Liver (tissue), 9 donors: ENCODE results near the gene PARD3. TPM values are rescaled to one million over a fixed set of nuclear protein-coding genes. Genes with fewer than 3 reads are reported as not detected.
"Not testable (repeated sequence)": the region's sequence is repeated elsewhere in the genome, so short reads cannot be mapped to it uniquely, and the experiment has no call there.

Source experiments
- DNase-seq: peaks from one replicate; pipeline ENCODE4 v3.0.0-alpha.2; 2017; ENCODE audit warnings: low spot score
- H3K27ac ChIP-seq, 2 donors: one replicate each; pipeline ENCODE4 v1.7.0; 2013; ENCODE audit warnings: inconsistent platforms in 2 of 2, low read length in 2 of 2, control low read depth in 1 of 2, low read depth in 1 of 2, mild to moderate bottlenecking in 1 of 2
- H3K27me3 ChIP-seq, 4 donors: one replicate each; pipeline versions ENCODE4 v1.6.1 to v1.7.0; 2013; ENCODE audit warnings: low read length in 3 of 4, inconsistent platforms in 1 of 4, mild to moderate bottlenecking in 1 of 4, moderate library complexity in 1 of 4; ENCODE audit not compliant: control insufficient read depth in 4 of 4, insufficient read depth in 4 of 4
- H3K36me3 ChIP-seq, 4 donors: one replicate each; pipeline versions ENCODE4 v1.6.1 to v1.7.0; 2013; ENCODE audit warnings: low read length in 3 of 4, mild to moderate bottlenecking in 3 of 4, low read depth in 1 of 4, moderate library complexity in 1 of 4; ENCODE audit not compliant: control insufficient read depth in 4 of 4, insufficient read depth in 3 of 4
- H3K4me1 ChIP-seq, 4 donors: one replicate each; pipeline versions ENCODE4 v1.6.1 to v1.7.0; 2013; ENCODE audit warnings: low read length in 3 of 4, mild to moderate bottlenecking in 3 of 4, moderate library complexity in 1 of 4; ENCODE audit not compliant: control insufficient read depth in 4 of 4, insufficient read depth in 4 of 4
- H3K4me3 ChIP-seq, 3 donors: one replicate each; pipeline versions ENCODE4 v1.6.1 to v1.7.0; 2013; ENCODE audit warnings: low read length in 3 of 3, control low read depth in 1 of 3, low read depth in 1 of 3, mild to moderate bottlenecking in 1 of 3
- H3K9ac ChIP-seq, 2 donors: one replicate each; pipeline ENCODE4 v1.7.0; 2013; ENCODE audit warnings: low read length in 2 of 2, mild to moderate bottlenecking in 2 of 2, moderate library complexity in 2 of 2, control low read depth in 1 of 2, low read depth in 1 of 2
- H3K9me3 ChIP-seq, 4 donors: one replicate each; pipeline versions ENCODE4 v1.6.1 to v1.7.0; 2013; ENCODE audit warnings: low read length in 3 of 4; ENCODE audit not compliant: control insufficient read depth in 4 of 4
- EGR1 ChIP-seq, 2 donors: IDR thresholded peaks; 2 replicates each; pipeline ENCODE4 v1.6.1; 2016 to 2018; ENCODE audit warnings: antibody characterized with exemption in 2 of 2, low read depth in 2 of 2
- FOXA1 ChIP-seq: IDR thresholded peaks from 2 replicates; pipeline ENCODE4 v1.6.1; 2016; ENCODE audit warnings: antibody characterized with exemption
- GABPA ChIP-seq, 2 donors: IDR thresholded peaks in 1 of 2; conservative IDR thresholded peaks in 1 of 2; 2 replicates each; pipeline ENCODE4 v1.6.1; 2016; ENCODE audit warnings: antibody characterized with exemption in 2 of 2, mild to moderate bottlenecking in 1 of 2, moderate library complexity in 1 of 2
- HNF4A ChIP-seq, 2 donors: conservative IDR thresholded peaks; 2 replicates each; pipeline ENCODE4 v1.6.1; 2016; ENCODE audit warnings: antibody characterized with exemption in 2 of 2, mild to moderate bottlenecking in 2 of 2
- HNF4G ChIP-seq: IDR thresholded peaks from 2 replicates; pipeline ENCODE4 v1.6.1; 2016; ENCODE audit warnings: antibody characterized with exemption
- JUND ChIP-seq, 2 donors: IDR thresholded peaks; 2 replicates each; pipeline ENCODE4 v1.6.1; 2016; ENCODE audit warnings: antibody characterized with exemption in 2 of 2
- NR2F2 ChIP-seq: IDR thresholded peaks from 2 replicates; pipeline ENCODE4 v1.6.1; 2016; ENCODE audit warnings: antibody characterized with exemption
- RAD21 ChIP-seq, 2 donors: IDR thresholded peaks; 2 replicates each; pipeline ENCODE4 v1.6.1; 2016; ENCODE audit warnings: antibody characterized with exemption in 2 of 2, mild to moderate bottlenecking in 2 of 2
- REST ChIP-seq: IDR thresholded peaks from 2 replicates; pipeline ENCODE4 v1.6.1; 2016; ENCODE audit warnings: antibody characterized with exemption, mild to moderate bottlenecking
- SP1 ChIP-seq: IDR thresholded peaks from 2 replicates; pipeline ENCODE4 v1.6.1; 2018; ENCODE audit warnings: antibody characterized with exemption, mild to moderate bottlenecking
- TAF1 ChIP-seq: conservative IDR thresholded peaks from 2 replicates; pipeline ENCODE4 v1.6.1; 2016; ENCODE audit warnings: antibody characterized with exemption, mild to moderate bottlenecking
- YY1 ChIP-seq: IDR thresholded peaks from 2 replicates; pipeline ENCODE4 v1.6.1; 2016; ENCODE audit warnings: antibody characterized with exemption, mild to moderate bottlenecking
- ZBTB33 ChIP-seq: IDR thresholded peaks from 2 replicates; pipeline ENCODE4 v1.6.1; 2016; ENCODE audit warnings: antibody characterized with exemption
- WGBS: extraction: QIAGEN DNeasy Blood & Tissue Kit; methylation state at CpG from one replicate; pipeline ENCODE4 v1.1.7; 2013; 5-methylcytosine and 5-hydroxymethylcytosine counted together
- polyA plus RNA-seq, 2 donors: library from polyadenylated mRNA; stranded (reverse) in 1 of 2; unstranded in 1 of 2; fragments of 200-250 nt in 1 of 2; fragments of >200 nt in 1 of 2; fragmentation: Nextera tagmentation in 1 of 2; extraction: Ambion mirVana in 1 of 2; gene quantifications; one replicate each; pipeline versions ENCODE4 v1.2.1 to v1.2.3, GENCODE V29; 2013 to 2015
- total RNA-seq, 2 donors: library from RNA; depleted of rRNA; stranded (reverse); fragments of >200 nt; gene quantifications; one replicate each; pipeline ENCODE4 v1.2.3, GENCODE V29; 2014
- TF ChIP-seq, protein P1 (sequence below): fragments of 150-350 bp; IDR thresholded peaks from 2 replicates; pipeline ENCODE4 v1.5.1; 2017; ENCODE audit warnings: improper control_type of control experiment, low read depth, low read length; ENCODE audit not compliant: missing input control
- donor health status: healthy.
- donor health status: healthy.
- donor health status: healthy.
- donor health status: healthy.
- donor health status: healthy.

Gene PARD3
- total and polyA plus RNA-seq, 4 donors = 12.3 to 43.8 (median 13.5) TPM

GRCh38 chr10:34391168-34391567, 423.9 kb downstream of the PARD3 start:
- not testable (repeated sequence) for H3K27ac ChIP-seq, H3K9ac ChIP-seq, H3K36me3 ChIP-seq, H3K27me3 ChIP-seq, H3K4me3 ChIP-seq, DNase-seq, H3K9me3 ChIP-seq, H3K4me1 ChIP-seq
- WGBS = 74% methylated on average over 3 of the region's 3 CpGs
- TF ChIP-seq RAD21 (IDR thresholded peaks at IDR 0.05) = peak; percentile 54 to 56

DNA sequence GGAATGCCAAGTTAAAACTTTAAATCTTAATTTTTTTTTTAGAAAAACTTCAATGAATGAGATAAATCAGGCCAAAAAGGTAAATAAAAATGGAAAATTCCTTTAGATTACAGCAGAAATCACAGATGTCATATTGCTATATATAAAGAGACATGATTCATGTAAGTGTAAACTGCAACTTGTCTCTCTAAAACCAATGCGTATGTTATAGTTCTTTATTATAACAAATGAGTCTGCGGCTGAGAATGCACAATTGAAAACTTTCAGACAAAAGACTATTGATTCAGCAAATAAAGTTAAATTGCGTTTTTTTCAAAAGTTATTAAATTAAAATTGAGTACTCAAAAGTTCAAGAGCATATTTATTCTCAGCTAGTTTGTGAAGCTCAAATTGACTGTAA, 425.3 kb downstream of the PARD3 start:
- H3K4me1 ChIP-seq = no peaks in the 10 kb centered on the region
- no peak overlapping the region for H3K27ac ChIP-seq
- H3K9me3 ChIP-seq = no peaks in the 10 kb centered on the region
- TF ChIP-seq, protein P1, sequence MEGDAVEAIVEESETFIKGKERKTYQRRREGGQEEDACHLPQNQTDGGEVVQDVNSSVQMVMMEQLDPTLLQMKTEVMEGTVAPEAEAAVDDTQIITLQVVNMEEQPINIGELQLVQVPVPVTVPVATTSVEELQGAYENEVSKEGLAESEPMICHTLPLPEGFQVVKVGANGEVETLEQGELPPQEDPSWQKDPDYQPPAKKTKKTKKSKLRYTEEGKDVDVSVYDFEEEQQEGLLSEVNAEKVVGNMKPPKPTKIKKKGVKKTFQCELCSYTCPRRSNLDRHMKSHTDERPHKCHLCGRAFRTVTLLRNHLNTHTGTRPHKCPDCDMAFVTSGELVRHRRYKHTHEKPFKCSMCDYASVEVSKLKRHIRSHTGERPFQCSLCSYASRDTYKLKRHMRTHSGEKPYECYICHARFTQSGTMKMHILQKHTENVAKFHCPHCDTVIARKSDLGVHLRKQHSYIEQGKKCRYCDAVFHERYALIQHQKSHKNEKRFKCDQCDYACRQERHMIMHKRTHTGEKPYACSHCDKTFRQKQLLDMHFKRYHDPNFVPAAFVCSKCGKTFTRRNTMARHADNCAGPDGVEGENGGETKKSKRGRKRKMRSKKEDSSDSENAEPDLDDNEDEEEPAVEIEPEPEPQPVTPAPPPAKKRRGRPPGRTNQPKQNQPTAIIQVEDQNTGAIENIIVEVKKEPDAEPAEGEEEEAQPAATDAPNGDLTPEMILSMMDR = no peak
- TF ChIP-seq TAF1 = no peak
- no peak for TF ChIP-seq JUND (IDR thresholded peaks at IDR 0.05)
- TF ChIP-seq EGR1 (IDR thresholded peaks at IDR 0.05; ENCODE audit: low read depth in 2 of 2) = no peak
- no peak for TF ChIP-seq ZBTB33
- TF ChIP-seq SP1 = no peak
- TF ChIP-seq NR2F2 = no peak
- TF ChIP-seq RAD21 (IDR thresholded peaks at IDR 0.05) = no peak
- TF ChIP-seq REST = no peak
- no peak overlapping the region for H3K4me3 ChIP-seq
- no peaks in the 10 kb centered on the region for H3K36me3 ChIP-seq
- no peaks in the 10 kb centered on the region for H3K27me3 ChIP-seq
- DNase-seq = no peak
- WGBS = 95% methylated on average over 3 of the region's 3 CpGs
- H3K9ac ChIP-seq = no peak overlapping the region

GRCh38 chr10:34386921-34387320, 428.2 kb downstream of the PARD3 start:
- 96% methylated on average over 3 of the region's 3 CpGs for WGBS
- H3K9me3 ChIP-seq = no peaks in the 10 kb centered on the region
- no peak overlapping the region for H3K4me3 ChIP-seq
- no peaks in the 10 kb centered on the region for H3K4me1 ChIP-seq
- H3K27me3 ChIP-seq = no peaks in the 10 kb centered on the region
- no peak for DNase-seq
- H3K27ac ChIP-seq = no peak overlapping the region
- no peak overlapping the region for H3K9ac ChIP-seq
- H3K36me3 ChIP-seq = peaks cover 1 to 8% (median 3%) of the 10 kb centered on the region in 4 donors
- TF ChIP-seq SP1 (no peak), HNF4A (conservative IDR thresholded peaks at IDR 0.05) (no peak), TAF1 (no peak), RAD21 (IDR thresholded peaks at IDR 0.05) (no peak), GABPA (IDR thresholded peaks at IDR 0.05 in 1 of 2, conservative IDR thresholded peaks at IDR 0.05 in 1 of 2) (no peak), JUND (IDR thresholded peaks at IDR 0.05) (no peak), EGR1 (IDR thresholded peaks at IDR 0.05; ENCODE audit: low read depth in 2 of 2) (no peak), NR2F2 (no peak), REST (no peak), ZBTB33 (no peak), HNF4G (no peak), YY1 (no peak), FOXA1 (no peak)
